Ramos (cell line): ENCODE data around the gene C2orf80.
"Not testable (repeated sequence)": the region's sequence is repeated elsewhere in the genome, so short reads cannot be mapped to it uniquely, and the experiment has no call there.

Source experiments
- in situ Hi-C: fragments of 300-500 bp; cut with MboI; formaldehyde crosslinking; loops from one replicate; pipeline ENCODE4 v1.14.3; 2022; ENCODE audit warnings: low sequenced_read_pairs; ENCODE audit not compliant: unreplicated experiment

C2orf80 gene

DNA sequence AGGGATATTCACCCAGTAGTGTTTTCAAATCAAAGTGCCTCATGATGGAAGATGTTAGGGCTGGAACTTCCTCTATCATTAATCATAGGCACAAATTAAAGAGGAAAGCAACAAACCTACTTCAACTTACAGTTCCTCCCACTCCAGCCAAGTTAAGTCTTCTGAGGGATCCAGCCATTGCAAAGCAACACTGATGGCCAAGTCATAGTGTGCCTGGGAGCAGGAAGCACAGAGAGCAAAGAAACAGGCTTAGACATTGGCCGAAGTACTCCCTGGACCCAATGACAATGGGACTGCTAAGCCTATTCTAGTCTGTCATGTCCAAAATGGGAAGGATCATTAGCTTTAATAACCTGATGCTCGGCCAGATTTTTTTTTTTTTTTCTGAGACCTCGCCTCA, 7.0 kb downstream of the C2orf80 start:
- in situ Hi-C loops = no loop called here

DNA sequence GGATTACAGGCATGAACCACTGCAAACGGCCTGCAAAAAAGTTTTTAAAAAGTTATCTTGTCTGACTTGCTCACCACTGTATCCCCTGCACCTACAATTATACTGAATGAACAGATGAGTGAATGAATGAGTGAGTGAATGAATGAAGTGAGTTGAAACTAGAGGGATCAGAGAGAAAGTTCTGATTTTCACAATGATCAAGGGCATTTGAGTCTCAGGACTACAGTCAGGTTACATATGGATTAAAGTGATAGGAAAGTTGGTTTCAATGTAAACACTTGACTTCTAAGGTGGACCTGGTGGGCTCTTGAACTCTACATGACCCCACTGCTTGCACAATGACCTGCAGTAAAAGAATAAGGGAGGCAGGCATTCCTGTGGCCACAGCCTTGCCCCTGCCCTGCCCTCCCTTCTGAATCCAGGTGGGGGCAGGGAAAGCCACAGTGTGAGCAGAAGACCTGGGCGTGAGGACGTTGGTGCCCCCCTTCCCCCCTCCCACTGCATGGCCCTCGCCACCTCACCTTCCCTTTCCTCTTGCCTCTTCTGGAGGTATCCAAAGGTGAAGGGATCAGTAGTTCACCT, 10.7 kb downstream of the C2orf80 start:
- in situ Hi-C loops = no loop called here

DNA sequence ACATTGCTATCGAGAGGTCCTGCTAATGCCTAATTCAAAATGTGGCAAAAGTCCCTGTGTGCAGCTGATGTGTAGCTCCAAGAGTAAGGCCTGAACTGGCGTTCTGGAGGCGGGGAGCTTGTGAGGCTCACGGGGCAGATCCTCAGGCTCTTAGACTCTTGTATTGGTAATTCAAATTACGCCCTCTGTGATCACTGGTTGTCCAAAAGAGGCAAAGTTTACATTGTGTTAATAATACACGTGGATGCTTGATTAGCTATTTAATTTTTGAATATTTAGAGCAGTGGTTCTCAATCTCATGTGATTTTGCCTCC, 14.0 kb downstream of the C2orf80 start:
- in situ Hi-C loops = no loop called here

DNA sequence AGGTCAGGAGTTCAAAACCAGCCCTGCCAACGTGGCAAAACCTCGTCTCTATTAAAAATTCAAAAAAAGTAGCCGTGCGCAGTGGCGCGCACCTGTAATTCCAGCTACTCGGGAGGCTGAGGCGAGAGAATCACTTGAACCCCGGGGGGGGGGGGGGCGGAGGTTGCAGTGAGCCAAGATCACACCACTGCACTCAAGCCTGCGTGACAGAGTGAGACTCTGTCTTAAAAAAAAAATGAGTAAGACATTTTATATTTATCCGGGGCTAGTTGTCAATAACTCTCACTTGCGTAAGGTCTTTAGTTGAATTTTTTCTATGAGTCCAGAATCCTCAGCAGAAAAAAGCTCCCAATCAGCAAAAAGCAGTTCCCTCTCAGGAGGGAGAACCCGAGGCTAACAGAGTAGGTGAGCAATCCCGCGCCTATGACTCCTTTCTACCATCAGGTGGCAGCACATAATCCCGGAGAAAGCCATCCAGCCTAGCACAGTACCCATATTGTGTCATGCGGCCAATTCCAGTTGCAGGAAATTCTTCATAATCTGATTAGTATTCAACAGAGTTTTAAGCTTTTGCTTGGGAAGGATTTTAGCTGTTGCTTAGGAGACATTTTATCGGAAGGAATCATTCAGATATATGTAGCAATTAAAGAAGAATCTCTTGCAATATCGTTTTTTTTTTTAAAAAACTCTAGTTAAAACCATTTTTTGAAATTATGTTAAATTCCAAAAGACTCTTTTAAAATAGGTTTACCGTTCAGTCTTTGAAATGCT, 14.6 kb downstream of the C2orf80 start:
- in situ Hi-C loops = no loop called here

DNA sequence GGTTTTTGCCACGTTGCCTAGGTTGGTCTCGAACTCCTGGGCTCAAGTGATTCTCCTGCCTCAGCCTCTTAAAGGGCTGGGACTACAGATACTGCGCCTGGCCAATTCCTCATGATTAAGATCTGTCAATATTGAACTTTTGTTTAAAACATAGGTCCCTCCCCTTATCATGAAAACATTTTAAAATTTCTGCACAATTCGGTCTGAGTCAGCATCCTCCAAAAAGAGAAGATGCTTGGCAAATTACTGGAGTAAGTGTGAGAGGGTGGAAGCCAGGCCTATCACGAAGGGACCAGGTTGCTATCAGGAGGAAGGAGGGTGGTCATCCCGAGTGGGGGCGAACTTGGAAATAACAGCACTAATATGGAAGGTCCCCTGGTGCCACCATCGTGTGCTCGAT, 15.7 kb downstream of the C2orf80 start:
- in situ Hi-C loops = no loop called here

DNA sequence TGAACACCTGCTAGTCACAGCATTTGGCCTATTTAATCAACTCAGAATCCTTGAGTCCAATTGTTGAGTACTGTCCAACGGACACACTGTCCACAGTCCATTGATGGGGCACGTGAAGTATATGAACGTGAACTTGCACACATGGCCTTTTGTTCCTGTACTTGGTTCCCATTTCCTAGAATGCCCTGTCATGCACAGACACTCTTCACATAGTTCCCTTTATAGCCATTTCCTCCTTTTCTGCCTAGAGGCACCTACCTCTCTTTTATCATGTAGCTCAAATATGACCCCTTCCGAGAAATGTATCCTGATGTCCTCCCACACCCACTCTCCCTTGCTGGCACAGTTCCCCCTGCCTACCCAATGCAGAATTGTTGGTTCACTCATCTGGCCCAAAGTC, 17.7 kb downstream of the C2orf80 start:
- in situ Hi-C loops = no loop called here

DNA sequence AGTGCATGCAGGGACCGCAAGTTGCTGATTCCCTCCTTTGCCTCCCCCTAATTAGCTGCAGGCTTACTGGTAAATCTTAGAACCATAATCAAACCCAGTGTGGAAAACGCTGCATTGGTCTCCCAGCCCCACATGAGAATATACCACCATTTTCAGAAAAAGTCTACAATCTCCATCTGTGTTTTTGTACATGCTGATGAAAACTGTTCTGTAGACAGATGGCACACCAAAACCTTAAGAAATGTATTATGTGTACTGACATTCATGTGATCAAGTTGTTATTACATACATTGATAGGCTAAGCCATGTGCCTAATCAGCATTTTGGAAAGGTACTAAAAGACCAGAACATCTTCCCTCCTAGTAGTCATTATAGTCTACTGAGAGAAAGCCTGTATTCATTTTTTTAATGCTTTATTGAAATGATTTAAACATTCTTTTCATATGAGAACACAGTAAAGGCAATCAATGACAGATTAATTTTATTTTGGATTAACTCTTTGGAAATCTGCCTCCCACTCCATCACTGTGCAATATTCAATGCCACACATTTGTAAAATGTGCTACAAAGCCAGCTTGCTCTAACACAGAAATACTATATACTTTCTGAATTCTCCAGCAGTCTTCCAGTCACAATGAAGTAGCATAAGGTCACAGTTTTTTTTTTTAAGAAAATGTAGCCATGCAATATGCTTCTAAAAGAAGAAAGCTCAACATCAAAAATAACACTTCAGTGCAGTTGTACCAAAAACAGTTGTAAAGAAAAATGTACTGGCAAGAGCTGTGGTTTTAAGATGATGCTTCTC, 24.7 kb downstream of the C2orf80 start:
- in situ Hi-C loops = no loop called here

DNA sequence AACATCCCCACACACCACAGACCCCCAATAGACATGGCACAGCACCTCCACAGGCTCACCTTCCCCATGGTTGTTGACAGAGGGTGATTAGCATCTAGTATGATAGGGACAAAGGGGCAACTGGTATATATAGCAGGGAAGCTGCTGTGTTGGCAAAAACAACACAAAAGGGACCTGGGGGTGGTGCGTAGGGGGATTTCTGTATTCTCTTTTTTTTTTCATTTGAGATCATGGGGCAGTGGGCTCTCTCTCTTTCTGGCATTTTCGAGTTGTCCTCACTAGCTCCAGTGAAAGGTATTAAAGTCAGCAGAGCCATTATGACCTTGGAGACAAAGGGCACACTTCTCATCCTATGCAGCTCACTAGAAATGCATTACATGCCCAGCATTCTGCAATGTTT, 26.3 kb downstream of the C2orf80 start, which contains the start of gene CRYGA:
Gene CRYGA (minus strand): TSS at position 101 of the 400 bp plus-strand sequence. CDS start 33 bp downstream, at position 68.
- in situ Hi-C loops = no loop called here

DNA sequence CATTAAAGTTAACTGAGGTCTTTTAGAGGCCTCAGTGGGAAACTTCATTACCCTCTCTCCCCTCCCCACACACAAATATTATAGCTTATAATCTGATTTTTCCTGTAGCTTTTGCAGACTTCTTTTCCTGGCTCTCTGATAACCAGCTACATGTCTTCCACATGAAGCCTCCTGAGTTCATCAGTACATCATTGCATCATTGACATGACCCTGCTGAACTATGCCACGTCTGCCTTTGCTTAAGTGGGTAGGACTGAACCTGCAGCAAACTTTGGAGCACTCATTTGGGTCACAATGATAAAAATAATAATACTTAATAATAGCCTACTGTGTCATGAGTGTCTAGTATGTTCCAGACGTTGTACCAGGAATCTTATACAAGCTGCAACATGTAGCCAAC, 33.4 kb downstream of the C2orf80 start:
- in situ Hi-C loops = no loop called here

DNA sequence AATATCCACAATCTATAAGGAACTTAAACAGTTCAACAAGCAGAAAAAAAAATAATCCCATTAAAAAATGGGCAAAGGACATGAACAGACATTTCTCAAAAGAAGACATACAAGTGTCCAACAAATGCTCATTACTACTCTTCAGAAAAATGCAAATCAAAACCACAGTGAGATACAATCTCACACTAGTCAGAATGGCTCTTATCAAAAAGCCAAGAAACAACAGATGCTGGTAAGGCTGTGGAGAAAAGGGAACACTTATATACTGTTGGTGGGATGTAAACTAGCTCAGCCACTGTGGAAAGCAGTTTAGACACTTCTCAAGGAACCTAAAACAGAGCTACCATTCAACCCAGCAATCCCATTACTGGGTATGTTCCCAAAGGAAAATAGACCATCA, 36.7 kb downstream of the C2orf80 start:
- in situ Hi-C loops = no loop called here

DNA sequence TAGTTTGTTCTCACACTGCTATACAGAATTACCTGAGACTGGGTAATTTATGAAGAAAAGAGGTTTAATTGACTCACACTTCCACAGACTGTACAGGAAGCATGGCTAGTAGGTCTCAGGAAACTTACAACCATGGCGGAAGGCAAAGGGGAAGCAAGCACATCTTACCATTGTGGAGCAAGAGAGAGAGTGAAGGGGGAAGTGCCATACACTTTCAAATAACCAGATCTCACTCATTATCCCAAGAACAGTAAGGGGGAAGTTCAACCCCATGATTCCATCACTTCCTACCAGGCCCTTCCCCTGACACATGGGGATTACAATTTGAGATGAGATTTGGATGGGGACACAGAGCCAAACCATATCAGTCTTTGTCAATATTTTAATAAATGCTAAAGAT, 38.9 kb downstream of the C2orf80 start:
- in situ Hi-C loops = no loop called here

DNA sequence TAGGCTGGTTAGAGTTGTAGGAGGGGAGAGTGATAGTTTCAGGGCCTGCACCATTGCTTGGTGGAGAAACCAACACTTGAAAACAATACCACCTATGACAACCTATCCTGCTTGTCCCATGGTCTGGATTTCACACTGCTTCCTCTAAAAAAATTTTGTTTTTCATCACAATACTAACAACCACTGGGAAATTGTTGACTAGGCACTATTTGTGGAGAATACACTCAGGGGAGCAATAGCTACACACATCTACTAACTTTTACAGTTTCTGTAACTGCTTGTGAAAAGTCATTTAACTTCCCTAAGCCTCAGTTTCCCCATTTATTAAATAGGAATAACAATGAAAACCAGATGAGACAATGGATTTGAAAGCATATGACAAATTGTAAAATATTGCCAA, 39.7 kb downstream of the C2orf80 start:
- in situ Hi-C loops = no loop called here

DNA sequence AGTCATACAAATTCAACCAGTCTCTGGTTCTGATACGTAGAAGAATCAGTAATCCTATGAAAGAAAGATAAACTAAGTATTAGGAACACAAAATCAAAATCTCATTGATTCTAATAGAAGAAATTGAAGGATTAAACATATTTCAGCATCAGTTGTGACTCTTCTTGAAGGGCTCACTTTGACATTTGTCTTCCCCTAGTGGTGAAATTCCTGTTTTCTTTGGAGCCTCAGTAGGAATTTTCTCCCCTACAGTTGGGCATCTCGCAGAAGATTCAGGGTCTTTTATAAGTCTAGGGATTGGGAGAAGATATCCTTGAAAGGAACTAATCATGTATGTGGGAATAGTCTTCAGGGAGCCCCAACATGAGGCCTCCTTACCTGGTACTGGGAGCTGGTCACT, 41.0 kb downstream of the C2orf80 start:
- in situ Hi-C loops = no loop called here

DNA sequence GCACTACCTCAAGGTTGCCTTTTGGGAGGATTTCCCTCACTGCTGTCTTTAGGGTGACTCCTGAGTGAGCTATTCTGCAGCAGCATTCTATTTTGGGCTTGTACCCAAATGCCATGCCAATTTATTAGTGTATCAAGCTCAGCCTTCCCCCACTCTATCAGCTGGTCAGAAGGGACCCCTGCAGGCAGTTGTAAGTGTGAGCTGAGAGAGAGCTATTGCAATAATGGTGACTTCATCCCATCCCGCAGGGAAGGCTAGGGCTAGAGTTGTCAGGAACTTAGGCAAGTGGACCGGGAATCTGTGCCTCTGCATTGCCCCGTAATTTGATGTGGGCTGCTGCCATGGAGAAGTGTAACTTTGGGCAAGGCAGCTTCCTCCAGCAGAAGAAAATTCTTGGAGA, 42.1 kb downstream of the C2orf80 start:
- in situ Hi-C loops = no loop called here

DNA sequence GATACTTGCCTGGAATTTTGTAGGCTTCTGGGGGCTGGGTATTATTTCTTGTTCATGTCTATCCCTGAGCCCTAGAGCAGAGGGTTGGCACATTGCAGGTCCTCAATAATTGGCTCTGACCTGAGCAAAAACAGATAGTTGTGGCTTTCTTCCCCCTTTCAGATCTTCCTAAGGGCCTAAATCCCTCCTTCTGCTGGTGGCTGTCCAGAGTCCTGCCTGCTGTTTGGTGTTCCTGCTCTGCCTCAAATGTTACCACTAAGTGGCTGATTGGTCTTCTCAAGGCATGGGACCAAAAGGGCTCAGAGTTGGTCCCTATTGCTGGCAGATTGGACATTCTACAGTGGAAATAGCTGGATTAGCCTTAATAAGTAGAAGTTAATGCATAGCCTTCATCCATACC, 42.8 kb downstream of the C2orf80 start:
- in situ Hi-C loops = no loop called here

DNA sequence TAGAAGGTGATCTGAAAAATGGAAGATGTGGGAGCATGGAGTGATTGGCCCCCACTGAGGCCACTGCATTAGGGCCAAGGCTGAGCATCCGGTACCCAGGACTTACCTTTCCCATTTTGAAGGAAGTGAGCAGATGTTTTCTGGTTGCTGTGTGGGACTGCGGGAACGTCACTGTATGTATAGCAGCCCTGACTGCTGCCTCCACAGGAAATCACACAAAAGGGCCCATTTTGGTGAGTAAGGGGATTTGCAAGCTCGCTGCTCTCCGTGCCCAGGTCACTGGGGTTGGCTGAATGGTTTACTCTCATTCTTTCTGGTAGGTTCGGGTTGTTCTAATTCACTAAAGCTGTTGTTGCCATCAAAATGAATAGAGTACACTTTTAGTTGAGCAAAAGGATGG, 43.8 kb downstream of the C2orf80 start, which contains the start of gene CRYGB:
Gene CRYGB (minus strand): TSS at position 153 of the 400 bp plus-strand sequence. CDS start 38 bp downstream, at position 115.
- in situ Hi-C loops = no loop called here

DNA sequence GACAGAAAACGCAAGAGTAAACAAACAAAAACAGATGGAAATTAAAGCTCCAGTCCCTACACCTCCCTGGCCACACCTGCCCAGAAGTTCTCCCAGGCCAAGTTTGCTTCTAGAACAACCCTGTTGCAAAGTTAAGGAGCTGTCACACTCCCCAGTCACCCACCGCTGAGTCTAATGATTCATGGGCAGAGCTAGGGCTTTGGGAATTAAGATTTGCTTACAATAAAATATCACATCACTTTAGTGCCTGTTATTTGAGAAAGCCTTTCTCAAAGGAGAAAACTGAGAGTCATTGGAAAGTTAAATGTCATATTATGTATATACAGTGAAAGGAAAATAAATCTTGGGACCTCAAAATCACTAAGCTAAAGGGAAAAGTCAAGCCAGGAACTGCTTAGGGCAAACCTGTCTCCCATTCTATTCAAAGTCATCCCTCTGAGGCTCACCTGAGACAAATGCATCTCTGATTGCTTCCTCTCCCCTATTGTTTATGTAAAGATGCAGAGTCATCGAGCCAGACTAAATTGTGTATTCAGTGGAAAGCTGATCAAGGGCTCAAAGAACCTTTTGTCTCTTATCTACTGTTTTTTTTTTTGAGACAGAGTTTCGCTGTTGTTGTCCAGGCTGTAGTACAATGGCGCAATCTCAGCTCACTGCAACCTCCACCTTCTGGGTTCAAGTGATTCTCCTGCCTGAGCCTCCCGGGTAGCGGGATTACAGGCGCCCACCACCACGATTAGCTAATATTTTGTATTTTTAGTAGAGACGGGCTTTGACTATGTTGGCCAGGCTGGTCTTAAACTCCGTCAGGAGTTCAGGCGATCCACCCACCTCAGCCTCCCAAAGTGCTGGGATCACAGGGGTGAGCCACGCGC, 46.7 kb downstream of the C2orf80 start:
- in situ Hi-C loops = no loop called here

DNA sequence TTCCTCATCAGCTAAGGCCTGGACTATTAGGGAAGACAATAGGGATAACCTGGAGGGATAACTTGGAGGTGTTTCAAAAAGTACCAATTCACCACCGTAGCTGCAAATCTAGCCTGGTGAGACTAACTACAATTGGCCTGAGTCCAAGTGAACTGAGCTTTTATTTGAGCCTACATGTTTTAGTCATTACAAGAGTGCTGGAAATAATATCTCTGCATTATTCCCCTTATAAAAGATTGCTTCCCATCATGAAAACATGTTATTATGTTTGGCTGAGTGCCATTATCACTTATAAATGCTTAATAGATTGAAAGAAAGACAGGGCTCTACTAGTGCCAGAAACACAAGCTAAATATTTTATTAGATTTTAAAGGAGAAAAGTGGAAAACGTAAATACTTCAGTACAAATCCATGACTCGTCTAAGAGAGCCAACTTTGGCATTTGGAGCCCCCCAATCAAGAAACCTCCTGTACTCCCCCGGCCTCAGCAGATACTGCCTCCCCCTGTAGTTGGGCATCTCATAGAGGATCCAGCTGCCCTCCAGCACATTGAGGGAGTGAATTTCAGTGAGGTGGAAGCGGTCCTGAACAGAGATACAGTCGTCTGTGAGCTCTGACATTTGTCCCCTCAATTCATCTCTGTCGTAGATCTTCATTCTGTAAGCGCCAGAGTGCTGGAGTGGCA, 47.4 kb downstream of the C2orf80 start:
- in situ Hi-C loops = no loop called here

DNA sequence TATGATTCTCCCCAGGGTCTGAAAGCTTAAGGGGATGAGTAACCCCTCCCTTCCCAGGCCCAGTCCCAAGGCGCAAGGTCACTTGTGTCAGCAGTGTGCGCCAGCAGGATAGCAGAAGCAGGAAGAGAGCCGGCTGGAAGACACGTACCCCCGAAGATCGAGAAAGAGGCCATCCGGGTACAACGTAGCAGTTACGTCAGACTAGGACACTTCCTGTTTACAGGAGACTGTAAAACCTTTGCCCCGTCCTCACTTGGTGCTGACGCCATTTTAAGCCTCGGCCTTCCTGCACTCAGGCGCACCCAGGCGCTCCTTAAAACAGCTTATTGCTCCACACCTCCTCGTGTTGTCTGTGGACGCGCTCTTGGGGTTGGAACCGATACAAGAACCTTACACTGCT, 50.4 kb downstream of the C2orf80 start:
- in situ Hi-C loops = no loop called here

DNA sequence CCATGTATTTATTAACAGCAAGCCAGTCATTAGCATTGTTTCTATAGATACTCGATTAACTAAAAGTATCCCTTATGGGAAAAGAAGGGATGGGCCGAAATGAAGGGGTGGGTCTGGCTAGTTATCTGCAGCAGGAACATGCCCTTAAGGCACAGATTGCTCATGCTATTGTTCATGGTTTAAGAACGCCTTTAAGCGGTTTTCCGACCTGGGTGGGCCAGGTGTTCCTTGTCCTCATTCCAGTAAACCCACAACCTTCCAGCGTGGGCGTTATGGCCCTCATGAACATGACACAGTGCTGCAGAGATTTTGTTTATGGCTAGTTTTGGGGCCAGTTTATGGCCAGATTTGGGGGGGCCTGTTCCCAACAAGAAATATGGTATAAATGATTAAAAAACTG, 51.5 kb downstream of the C2orf80 start:
- in situ Hi-C loops = not testable (repeated sequence)
